DOHH2 (cell line): ENCODE measurements around the gene LTV1.
"Not testable (repeated sequence)": the region's sequence is repeated elsewhere in the genome, so short reads cannot be mapped to it uniquely, and the experiment has no call there.

Experiments used
- H3F3A ChIP-seq: fragments of 200-600 bp; sonication (generic), shearing (Covaris generic); 2 replicates; pipeline ENCODE4 v1.6.0; 2016; ENCODE audit warnings: antibody characterized with exemption, mild to moderate bottlenecking; ENCODE audit not compliant: control insufficient read depth, insufficient read depth
- H3K27ac ChIP-seq: fragments of 200-600 bp; sonication (generic); 2 replicates; pipeline ENCODE4 v1.5.1; 2014; ENCODE audit warnings: low read depth, mild to moderate bottlenecking, low read length, moderate library complexity
- H3K27me3 ChIP-seq: fragments of 200-600 bp; sonication (generic); 2 replicates; pipeline ENCODE4 v1.6.1; 2014; ENCODE audit warnings: mild to moderate bottlenecking, low read length, mixed read lengths; ENCODE audit not compliant: control insufficient read depth
- H3K36me3 ChIP-seq: fragments of 200-600 bp; sonication (generic); 2 replicates; pipeline ENCODE4 v1.6.1; 2014; ENCODE audit warnings: mild to moderate bottlenecking, low read length, moderate library complexity, mixed read lengths; ENCODE audit not compliant: control insufficient read depth
- H3K4me1 ChIP-seq: fragments of 200-600 bp; sonication (generic); 2 replicates; pipeline ENCODE4 v1.6.1; 2014; ENCODE audit warnings: mild to moderate bottlenecking, low read length, mixed read lengths; ENCODE audit not compliant: control insufficient read depth
- H3K4me2 ChIP-seq: fragments of 200-600 bp; sonication (generic); 2 replicates; pipeline ENCODE4 v1.6.0; 2014; ENCODE audit warnings: mild to moderate bottlenecking, low read length, moderate library complexity
- H3K4me3 ChIP-seq: fragments of 200-600 bp; sonication (generic); 2 replicates; pipeline ENCODE4 v1.5.1; 2014; ENCODE audit warnings: mild to moderate bottlenecking, low read length, mixed read lengths
- H3K79me2 ChIP-seq: fragments of 200-600 bp; sonication (generic); 2 replicates; pipeline ENCODE4 v1.6.1; 2014; ENCODE audit warnings: mild to moderate bottlenecking, low read length, mixed read lengths; ENCODE audit not compliant: control insufficient read depth
- H3K9me2 ChIP-seq: fragments of 200-600 bp; sonication (generic); replicated peaks from 2 replicates; pipeline ENCODE4 v1.6.1; 2014; ENCODE audit warnings: mild to moderate bottlenecking, low read length, mixed read lengths; ENCODE audit not compliant: control insufficient read depth
- H3K9me3 ChIP-seq: fragments of 200-600 bp; sonication (generic); 2 replicates; pipeline ENCODE4 v1.6.1; 2014; ENCODE audit warnings: antibody characterized with exemption, low read length, mixed read lengths; ENCODE audit not compliant: control insufficient read depth, insufficient read depth
- H4K20me1 ChIP-seq: fragments of 200-600 bp; sonication (generic); 2 replicates; pipeline ENCODE4 v1.6.0; 2014; ENCODE audit warnings: low read depth, mild to moderate bottlenecking, antibody characterized with exemption, low read length, moderate library complexity; ENCODE audit not compliant: control insufficient read depth, insufficient read depth
- EZH2phosphoT487 ChIP-seq: fragments of 200-600 bp; sonication (generic); IDR thresholded peaks from 2 replicates; pipeline ENCODE4 v1.6.1; 2017; ENCODE audit warnings: borderline replicate concordance, mild to moderate bottlenecking, antibody characterized with exemption, low read length, moderate library complexity, mixed read lengths
- TF ChIP-seq, protein P1 (sequence below): fragments of 200-600 bp; sonication (generic); IDR thresholded peaks from one replicate; pipeline ENCODE4 v1.5.1; 2014; ENCODE audit warnings: antibody characterized with exemption, mild to moderate bottlenecking, low read depth, low read length; ENCODE audit not compliant: poor library complexity, severe bottlenecking

The LTV1 gene, protein sequence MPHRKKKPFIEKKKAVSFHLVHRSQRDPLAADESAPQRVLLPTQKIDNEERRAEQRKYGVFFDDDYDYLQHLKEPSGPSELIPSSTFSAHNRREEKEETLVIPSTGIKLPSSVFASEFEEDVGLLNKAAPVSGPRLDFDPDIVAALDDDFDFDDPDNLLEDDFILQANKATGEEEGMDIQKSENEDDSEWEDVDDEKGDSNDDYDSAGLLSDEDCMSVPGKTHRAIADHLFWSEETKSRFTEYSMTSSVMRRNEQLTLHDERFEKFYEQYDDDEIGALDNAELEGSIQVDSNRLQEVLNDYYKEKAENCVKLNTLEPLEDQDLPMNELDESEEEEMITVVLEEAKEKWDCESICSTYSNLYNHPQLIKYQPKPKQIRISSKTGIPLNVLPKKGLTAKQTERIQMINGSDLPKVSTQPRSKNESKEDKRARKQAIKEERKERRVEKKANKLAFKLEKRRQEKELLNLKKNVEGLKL

DNA sequence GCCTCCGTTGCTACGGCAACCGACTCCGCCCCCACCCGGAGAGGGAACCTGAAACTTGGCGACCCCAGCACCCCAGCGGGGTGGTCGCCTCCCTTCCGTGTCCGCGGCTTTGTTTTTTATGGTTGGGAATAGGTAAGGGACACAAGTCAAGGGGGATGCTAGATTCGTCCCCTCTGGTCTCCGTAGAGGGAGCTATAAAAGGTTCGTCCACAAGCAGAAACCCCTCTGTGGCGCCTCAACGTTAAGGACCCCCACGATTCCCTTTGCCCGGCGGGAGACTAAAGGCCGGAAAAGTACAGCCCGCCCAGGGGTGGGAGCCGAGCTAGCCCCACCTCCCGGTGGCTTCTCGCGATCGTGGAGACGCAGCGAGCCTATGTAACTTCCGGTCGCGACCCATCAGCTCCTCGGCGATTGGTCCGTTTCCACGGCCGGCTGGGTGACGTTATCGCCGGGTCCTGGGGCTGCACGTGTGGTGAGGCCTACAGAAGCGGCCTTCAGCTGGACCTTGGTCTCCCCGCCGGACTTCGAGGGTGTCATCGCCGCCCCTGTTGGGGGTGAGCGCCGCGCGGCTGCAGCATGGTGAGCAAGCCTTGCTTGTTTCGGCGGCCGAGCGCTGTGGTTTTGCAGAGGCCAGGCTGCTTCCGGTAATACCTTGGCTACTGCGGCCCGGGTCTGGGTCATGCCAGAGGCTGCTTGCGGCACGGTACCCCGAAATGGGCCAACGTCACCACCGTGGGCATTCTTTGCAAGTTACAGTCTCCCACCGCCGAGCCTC is at the start of gene LTV1:
Gene LTV1 (plus strand): TSS at position 437 of the 775 bp plus-strand sequence. CDS start 140 bp downstream, at position 577.
- TF ChIP-seq, protein P1, sequence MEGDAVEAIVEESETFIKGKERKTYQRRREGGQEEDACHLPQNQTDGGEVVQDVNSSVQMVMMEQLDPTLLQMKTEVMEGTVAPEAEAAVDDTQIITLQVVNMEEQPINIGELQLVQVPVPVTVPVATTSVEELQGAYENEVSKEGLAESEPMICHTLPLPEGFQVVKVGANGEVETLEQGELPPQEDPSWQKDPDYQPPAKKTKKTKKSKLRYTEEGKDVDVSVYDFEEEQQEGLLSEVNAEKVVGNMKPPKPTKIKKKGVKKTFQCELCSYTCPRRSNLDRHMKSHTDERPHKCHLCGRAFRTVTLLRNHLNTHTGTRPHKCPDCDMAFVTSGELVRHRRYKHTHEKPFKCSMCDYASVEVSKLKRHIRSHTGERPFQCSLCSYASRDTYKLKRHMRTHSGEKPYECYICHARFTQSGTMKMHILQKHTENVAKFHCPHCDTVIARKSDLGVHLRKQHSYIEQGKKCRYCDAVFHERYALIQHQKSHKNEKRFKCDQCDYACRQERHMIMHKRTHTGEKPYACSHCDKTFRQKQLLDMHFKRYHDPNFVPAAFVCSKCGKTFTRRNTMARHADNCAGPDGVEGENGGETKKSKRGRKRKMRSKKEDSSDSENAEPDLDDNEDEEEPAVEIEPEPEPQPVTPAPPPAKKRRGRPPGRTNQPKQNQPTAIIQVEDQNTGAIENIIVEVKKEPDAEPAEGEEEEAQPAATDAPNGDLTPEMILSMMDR, result no peak
- no peak for TF ChIP-seq EZH2phosphoT487
- H3K9me2 ChIP-seq, result no peaks in the 10 kb centered on the region
- peak within 1 kb of the TSS; percentile 76 for H3K4me2 ChIP-seq
- H3F3A ChIP-seq, result no peaks in the 10 kb centered on the region
- no peaks in the 10 kb centered on the region for H3K27me3 ChIP-seq
- H3K4me1 ChIP-seq, result peaks cover 14% of the 10 kb centered on the region
- peak within 1 kb of the TSS; percentile 97 for H3K4me3 ChIP-seq
- H3K9me3 ChIP-seq, result no peaks in the 10 kb centered on the region
- peaks cover 47% of the 10 kb centered on the region for H3K36me3 ChIP-seq
- H3K27ac ChIP-seq, result peak within 1 kb of the TSS; percentile 58
- H3K79me2 ChIP-seq, result peaks cover 50% of the 10 kb centered on the region
- no peaks in the 10 kb centered on the region for H4K20me1 ChIP-seq

DNA sequence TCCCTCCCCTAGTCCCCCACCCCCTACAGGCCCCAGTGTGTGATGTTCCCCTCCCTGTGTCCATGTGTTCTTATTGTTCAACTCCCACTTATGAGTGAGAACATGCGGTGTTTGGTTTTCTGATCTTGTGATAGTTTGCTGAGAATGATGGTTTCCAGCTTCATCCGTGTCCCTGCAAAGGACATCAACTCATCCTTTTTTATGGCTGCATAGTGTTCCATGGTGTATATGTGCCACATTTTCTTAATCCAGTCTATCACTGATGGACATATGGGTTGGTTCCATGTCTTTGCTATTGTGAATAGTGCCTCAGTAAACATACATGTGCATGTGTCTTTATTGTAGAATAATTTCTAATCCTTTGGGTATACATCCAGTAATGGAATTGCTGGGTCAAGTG is 46.6 kb upstream of the LTV1 start:
- H3K27ac ChIP-seq, H3K9me3 ChIP-seq, H3K36me3 ChIP-seq, H3K4me2 ChIP-seq, H3K9me2 ChIP-seq, H3K79me2 ChIP-seq, H3F3A ChIP-seq, H4K20me1 ChIP-seq, H3K27me3 ChIP-seq, H3K4me1 ChIP-seq, H3K4me3 ChIP-seq: not testable (repeated sequence)

DNA sequence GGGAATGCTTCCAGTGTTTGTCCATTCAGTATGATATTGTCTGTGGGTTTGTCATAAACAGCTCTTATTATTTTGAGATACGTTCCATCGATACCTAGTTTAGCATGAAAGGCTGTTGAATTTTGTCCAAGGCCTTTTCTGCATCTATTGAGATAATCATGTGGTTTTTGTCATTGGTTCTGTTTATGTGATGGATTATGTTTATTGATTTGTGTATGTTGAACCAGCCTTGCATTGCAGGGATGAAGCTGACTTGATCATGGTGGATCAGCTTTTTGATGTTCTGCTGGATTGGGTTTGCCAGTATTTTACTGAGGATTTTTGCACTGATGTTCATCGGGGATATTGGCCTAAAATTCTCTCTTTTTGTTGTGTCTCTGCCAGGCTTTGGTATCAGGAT is 44.7 kb upstream of the LTV1 start:
- H3K4me3 ChIP-seq, H3K36me3 ChIP-seq, H3K4me2 ChIP-seq, H4K20me1 ChIP-seq, H3K27ac ChIP-seq, H3K79me2 ChIP-seq, H3K9me2 ChIP-seq, H3K4me1 ChIP-seq, H3K27me3 ChIP-seq, H3K9me3 ChIP-seq, H3F3A ChIP-seq: not testable (repeated sequence)

DNA sequence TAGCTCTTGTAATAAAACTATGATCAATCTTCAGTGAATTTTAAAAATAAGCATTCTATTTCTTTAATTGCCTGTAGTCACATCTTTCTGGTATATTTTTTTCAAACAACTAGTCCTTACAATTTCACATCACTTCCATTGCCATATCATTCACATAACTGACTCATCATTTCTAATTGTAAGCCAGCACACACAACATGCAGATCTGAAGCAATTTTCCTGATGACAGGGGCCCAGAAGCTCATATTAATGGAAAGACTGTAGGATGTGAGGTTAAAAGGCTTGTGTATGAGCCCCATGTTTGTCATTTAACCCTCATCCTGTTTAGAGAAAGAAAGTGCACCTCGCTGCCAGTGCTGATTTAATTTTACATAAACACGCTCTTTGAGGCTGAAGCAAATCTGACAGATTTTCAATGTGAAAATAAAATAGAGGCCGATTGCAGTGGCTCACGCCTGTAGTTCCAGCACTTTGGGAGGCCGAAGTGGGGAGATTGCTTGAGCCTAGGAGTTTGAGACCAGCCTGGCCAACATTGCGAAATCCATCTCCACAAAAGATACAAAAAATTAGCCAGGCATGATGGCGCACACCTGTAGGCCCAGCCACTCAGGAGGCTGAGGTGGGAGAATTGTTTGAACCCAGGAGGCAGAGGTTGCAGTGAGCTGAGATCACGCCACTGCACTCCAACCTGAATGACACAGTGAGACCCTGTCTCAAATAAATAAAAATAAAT is 40.1 kb upstream of the LTV1 start:
- H4K20me1 ChIP-seq, result no peaks in the 10 kb centered on the region
- H3F3A ChIP-seq, result no peaks in the 10 kb centered on the region
- H3K9me3 ChIP-seq, result no peaks in the 10 kb centered on the region
- H3K4me3 ChIP-seq, result no peak overlapping the region
- no peaks in the 10 kb centered on the region for H3K9me2 ChIP-seq
- no peaks in the 10 kb centered on the region for H3K27me3 ChIP-seq
- H3K36me3 ChIP-seq, result no peaks in the 10 kb centered on the region
- H3K79me2 ChIP-seq, result no peaks in the 10 kb centered on the region
- TF ChIP-seq EZH2phosphoT487, result no peak
- TF ChIP-seq, protein P1, result no peak
- H3K27ac ChIP-seq, result no peak overlapping the region
- H3K4me2 ChIP-seq, result no peak overlapping the region
- H3K4me1 ChIP-seq, result no peaks in the 10 kb centered on the region
